ENCODE data around the gene LRMDA.

Gene LRMDA

GRCh38 chr10:75497997-75498883 lies 66.8 kb downstream of the LRMDA start:
- TF ChIP-seq CREB1 (IDR thresholded peaks at IDR 0.05; ENCODE audit: low read depth) (no peak), EGR1 (IDR thresholded peaks at IDR 0.05) (no peak), RAD21 (IDR thresholded peaks at IDR 0.05; ENCODE audit: low read depth) (no peak), TAF1 (IDR thresholded peaks at IDR 0.05; ENCODE audit: low read depth) (no peak), CEBPB (IDR thresholded peaks at IDR 0.05) (no peak), FOXM1 (IDR thresholded peaks at IDR 0.05; ENCODE audit: borderline replicate concordance, low read depth) (no peak), EP300 (IDR thresholded peaks at IDR 0.05; ENCODE audit: borderline replicate concordance) (no peak), TCF12 (IDR thresholded peaks at IDR 0.05; ENCODE audit: low read depth) (no peak), MAX (IDR thresholded peaks at IDR 0.05) (no peak), TEAD4 (IDR thresholded peaks at IDR 0.05) (no peak), ZBTB7A (IDR thresholded peaks at IDR 0.05; ENCODE audit: low read depth) (no peak), YY1 (IDR thresholded peaks at IDR 0.05; ENCODE audit: low read depth) (no peak), NFIC (IDR thresholded peaks at IDR 0.05) (no peak), USF1 (IDR thresholded peaks at IDR 0.05) (no peak), REST (IDR thresholded peaks at IDR 0.05; ENCODE audit: low read depth) (no peak)

GRCh38 chr10:75498884-75499350 lies 67.5 kb downstream of the LRMDA start:
- TF ChIP-seq TAF1 (IDR thresholded peaks at IDR 0.05; ENCODE audit: low read depth): no peak
- TF ChIP-seq TEAD4 (IDR thresholded peaks at IDR 0.05): no peak
- no peak for TF ChIP-seq TCF12 (IDR thresholded peaks at IDR 0.05; ENCODE audit: low read depth)
- no peak for TF ChIP-seq CREB1 (IDR thresholded peaks at IDR 0.05; ENCODE audit: low read depth)
- no peak for TF ChIP-seq USF1 (IDR thresholded peaks at IDR 0.05)
- TF ChIP-seq CEBPB (IDR thresholded peaks at IDR 0.05): no peak
- no peak for TF ChIP-seq YY1 (IDR thresholded peaks at IDR 0.05; ENCODE audit: low read depth)
- no peak for TF ChIP-seq EGR1 (IDR thresholded peaks at IDR 0.05)

- TF ChIP-seq ZBTB7A (IDR thresholded peaks at IDR 0.05; ENCODE audit: low read depth) (no peak), EP300 (IDR thresholded peaks at IDR 0.05; ENCODE audit: borderline replicate concordance) (no peak), CEBPB (IDR thresholded peaks at IDR 0.05) (no peak), RAD21 (IDR thresholded peaks at IDR 0.05; ENCODE audit: low read depth) (no peak), NFIC (IDR thresholded peaks at IDR 0.05) (no peak), TEAD4 (IDR thresholded peaks at IDR 0.05) (no peak)
Observed at GRCh38 chr10:75499556-75500160, 68.2 kb downstream of the LRMDA start.

GRCh38 chr10:75502389-75502788 lies 71.0 kb downstream of the LRMDA start:
- no peak for TF ChIP-seq REST (IDR thresholded peaks at IDR 0.05; ENCODE audit: low read depth)
- no peak for TF ChIP-seq RAD21 (IDR thresholded peaks at IDR 0.05; ENCODE audit: low read depth)
- no peak for TF ChIP-seq MAX (IDR thresholded peaks at IDR 0.05)
- no peak for TF ChIP-seq USF1 (IDR thresholded peaks at IDR 0.05)
- TF ChIP-seq YY1 (IDR thresholded peaks at IDR 0.05; ENCODE audit: low read depth): no peak
- TF ChIP-seq CEBPB (IDR thresholded peaks at IDR 0.05): no peak
- TF ChIP-seq NFIC (IDR thresholded peaks at IDR 0.05): no peak
- no peak for TF ChIP-seq EP300 (IDR thresholded peaks at IDR 0.05; ENCODE audit: borderline replicate concordance)
- TF ChIP-seq ZBTB7A (IDR thresholded peaks at IDR 0.05; ENCODE audit: low read depth): no peak
- TF ChIP-seq CREB1 (IDR thresholded peaks at IDR 0.05; ENCODE audit: low read depth): no peak
- no peak for TF ChIP-seq TCF12 (IDR thresholded peaks at IDR 0.05; ENCODE audit: low read depth)
- no peak for TF ChIP-seq TEAD4 (IDR thresholded peaks at IDR 0.05)
- TF ChIP-seq FOXM1 (IDR thresholded peaks at IDR 0.05; ENCODE audit: borderline replicate concordance, low read depth): no peak
- no peak for TF ChIP-seq EGR1 (IDR thresholded peaks at IDR 0.05)
- TF ChIP-seq TAF1 (IDR thresholded peaks at IDR 0.05; ENCODE audit: low read depth): no peak

- TF ChIP-seq CREB1 (IDR thresholded peaks at IDR 0.05; ENCODE audit: low read depth) (no peak), TEAD4 (IDR thresholded peaks at IDR 0.05) (no peak), EGR1 (IDR thresholded peaks at IDR 0.05) (no peak), RAD21 (IDR thresholded peaks at IDR 0.05; ENCODE audit: low read depth) (no peak), YY1 (IDR thresholded peaks at IDR 0.05; ENCODE audit: low read depth) (no peak), TAF1 (IDR thresholded peaks at IDR 0.05; ENCODE audit: low read depth) (no peak), NFIC (IDR thresholded peaks at IDR 0.05) (no peak), FOXM1 (IDR thresholded peaks at IDR 0.05; ENCODE audit: borderline replicate concordance, low read depth) (no peak), USF1 (IDR thresholded peaks at IDR 0.05) (no peak), REST (IDR thresholded peaks at IDR 0.05; ENCODE audit: low read depth) (no peak), EP300 (IDR thresholded peaks at IDR 0.05; ENCODE audit: borderline replicate concordance) (no peak), ZBTB7A (IDR thresholded peaks at IDR 0.05; ENCODE audit: low read depth) (no peak), MAX (IDR thresholded peaks at IDR 0.05) (no peak), CEBPB (IDR thresholded peaks at IDR 0.05) (no peak), TCF12 (IDR thresholded peaks at IDR 0.05; ENCODE audit: low read depth) (no peak)
Observed at GRCh38 chr10:75502838-75503237, 71.4 kb downstream of the LRMDA start.

Measured in Ishikawa (cell line).